Right atrium auricular region (tissue), 2 donors: ENCODE results near the gene SERPINF2. TPM values are rescaled to one million over a fixed set of nuclear protein-coding genes. Genes with fewer than 3 reads are reported as not detected.
"Not testable (repeated sequence)": the region's sequence is repeated elsewhere in the genome, so short reads cannot be mapped to it uniquely, and the experiment has no call there.

Experiments used
- DNase-seq: peaks from one replicate; pipeline ENCODE4 v3.0.0-alpha.2; 2019; ENCODE audit warnings: low spot score
- H3K27ac ChIP-seq, 2 donors: fragments of 200-600 bp; sonication (generic); 1 replicate in 1 of 2; 2 replicates in 1 of 2; pipeline ENCODE4 v1.5.1; 2016 to 2019
- H3K27me3 ChIP-seq, 2 donors: fragments of 200-600 bp; sonication (generic); one replicate each; pipeline versions ENCODE4 v1.5.1 to v1.6.0; 2017 to 2019
- H3K36me3 ChIP-seq: fragments of 200-600 bp; sonication (generic); one replicate; pipeline ENCODE4 v1.5.1; 2016
- H3K4me1 ChIP-seq, 2 donors: fragments of 200-600 bp; sonication (generic); one replicate each; pipeline versions ENCODE4 v1.5.1 to v1.6.0; 2017 to 2019
- H3K4me3 ChIP-seq, 2 donors: fragments of 200-600 bp; sonication (generic); 1 replicate in 1 of 2; 2 replicates in 1 of 2; pipeline ENCODE4 v1.5.1; 2017 to 2019; ENCODE audit warnings: mild to moderate bottlenecking in 1 of 2, moderate library complexity in 1 of 2
- H3K9me3 ChIP-seq, 2 donors: fragments of 200-600 bp; sonication (generic); one replicate each; pipeline ENCODE4 v1.5.1; 2019
- CTCF ChIP-seq, 2 donors: fragments of 200-600 bp; sonication (generic); IDR thresholded peaks; one replicate each; pipeline ENCODE4 v1.5.1; 2019; ENCODE audit warnings: antibody characterized with exemption in 2 of 2
- total RNA-seq, 2 donors: library from RNA; depleted of rRNA; stranded (reverse); fragments of >200 nt; gene quantifications; one replicate each; pipeline ENCODE4 v1.1.0, GENCODE V29; 2016

The SERPINF2 gene
- total RNA-seq, 2 donors from 2014 or later, result 1.0 to 1.5 TPM

GRCh38 chr17:1705004-1705403, 37.7 kb upstream of the SERPINF2 start:
- Histone ChIP-seq H3K4me3 (no peak overlapping the region), H3K36me3 (peaks cover 9% of the 10 kb centered on the region), H3K4me1 (peaks cover 0 to 8% of the 10 kb centered on the region in 2 donors), H3K27me3 (no peaks in the 10 kb centered on the region), H3K9me3 (no peaks in the 10 kb centered on the region), H3K27ac (no peak overlapping the region)
- no peak for TF ChIP-seq CTCF (IDR thresholded peaks at IDR 0.05)
- no peak for DNase-seq

DNA sequence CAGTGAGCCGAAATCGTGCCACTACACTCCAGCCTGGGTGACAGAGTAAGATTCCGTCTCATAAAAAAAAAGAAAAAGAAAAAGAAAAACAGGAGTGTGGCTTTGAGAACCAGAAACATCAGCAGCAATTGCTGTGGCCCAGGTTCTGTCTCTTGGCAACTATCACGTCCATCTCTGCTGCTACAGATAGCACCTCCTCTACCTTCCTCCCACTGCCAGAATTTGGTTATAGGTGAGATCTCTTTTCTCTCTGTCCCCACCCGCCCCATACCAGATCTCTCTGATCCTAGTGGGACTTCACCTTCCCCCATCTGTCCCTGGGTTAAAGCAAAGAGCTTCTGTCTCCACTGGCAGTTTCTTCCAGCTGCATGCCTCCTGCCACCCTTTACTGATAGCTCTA, 35.6 kb upstream of the SERPINF2 start:
- TF ChIP-seq CTCF (IDR thresholded peaks at IDR 0.05), result no peak
- Histone ChIP-seq H3K36me3 (peaks cover 23% of the 10 kb centered on the region), H3K4me3 (no peak overlapping the region), H3K27ac (no peak overlapping the region), H3K27me3 (no peaks in the 10 kb centered on the region), H3K9me3 (no peaks in the 10 kb centered on the region), H3K4me1 (peaks cover 0 to 25% of the 10 kb centered on the region in 2 donors)
- DNase-seq, result no peak

GRCh38 chr17:1708791-1709346, 33.8 kb upstream of the SERPINF2 start:
- not testable (repeated sequence) for H3K9me3 ChIP-seq, H3K27me3 ChIP-seq, H3K4me3 ChIP-seq, H3K27ac ChIP-seq, DNase-seq
- Histone ChIP-seq H3K36me3 (peaks cover 41% of the 10 kb centered on the region), H3K4me1 (peaks cover 0 to 42% of the 10 kb centered on the region in 2 donors)

GRCh38 chr17:1709403-1709951, 33.2 kb upstream of the SERPINF2 start:
- peaks cover 0 to 49% of the 10 kb centered on the region in 2 donors for H3K4me1 ChIP-seq
- H3K27ac ChIP-seq, result peak overlapping the region; percentile 78 to 81
- peak overlapping the region; percentile 61 to 82 for H3K4me3 ChIP-seq
- TF ChIP-seq CTCF (IDR thresholded peaks at IDR 0.05), result no peak
- no peaks in the 10 kb centered on the region for H3K27me3 ChIP-seq
- no peak for DNase-seq
- H3K36me3 ChIP-seq, result peaks cover 47% of the 10 kb centered on the region
- H3K9me3 ChIP-seq, result no peaks in the 10 kb centered on the region

DNA sequence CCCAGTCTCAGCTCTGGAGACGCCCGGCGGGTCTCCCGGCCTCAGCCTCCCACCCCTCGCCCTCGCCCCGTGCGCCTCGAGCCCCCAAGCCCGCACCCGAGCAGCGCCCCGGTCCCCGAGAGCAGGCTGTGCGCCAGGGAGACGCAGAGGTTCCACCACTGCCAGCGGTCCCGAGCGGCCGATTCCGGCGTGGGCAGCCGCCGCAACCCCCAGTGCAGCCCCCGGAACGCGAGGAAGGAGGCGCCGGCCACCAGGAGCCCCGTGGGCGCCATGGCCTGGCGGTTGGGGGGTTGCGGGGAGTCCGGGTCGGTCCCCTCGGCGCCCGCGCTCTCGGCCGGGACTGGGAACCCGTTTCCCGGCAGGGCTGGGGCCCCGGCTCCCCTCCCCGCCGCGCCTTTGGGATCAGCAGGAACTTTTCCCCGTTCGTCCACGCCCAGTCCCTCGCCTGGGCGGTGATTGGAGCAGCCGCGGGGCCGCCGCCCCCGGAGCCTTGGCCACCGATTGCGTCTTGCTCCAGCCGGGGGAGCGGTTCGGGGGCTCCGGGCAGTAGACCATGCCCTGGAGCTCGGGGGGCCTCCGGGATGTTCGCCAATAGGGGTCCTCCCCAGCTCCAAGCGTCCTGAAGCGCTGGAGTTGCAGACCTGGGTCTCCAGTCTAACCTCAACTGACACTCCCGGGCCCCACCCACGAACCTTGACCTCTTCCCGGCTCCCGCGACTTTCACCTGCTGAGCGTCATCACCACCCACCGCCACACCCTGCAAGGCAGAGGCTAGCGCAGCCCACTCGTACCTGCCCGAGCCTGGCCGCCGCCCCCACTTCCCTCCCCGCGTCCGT, 32.5 kb upstream of the SERPINF2 start, which contains the start of gene TLCD2:
TLCD2 (minus strand) TSS at position 407 of the 836 bp plus-strand sequence; CDS start at position 272, 135 bp downstream.
- no peaks in the 10 kb centered on the region for H3K27me3 ChIP-seq
- peak within 1 kb of the TSS; percentile 78 to 81 for H3K27ac ChIP-seq
- peak; percentile 84 for DNase-seq
- H3K36me3 ChIP-seq, result peaks cover 47% of the 10 kb centered on the region
- peak within 1 kb of the TSS; percentile 61 to 82 for H3K4me3 ChIP-seq
- no peaks in the 10 kb centered on the region for H3K9me3 ChIP-seq
- no peak for TF ChIP-seq CTCF (IDR thresholded peaks at IDR 0.05)
- peaks cover 0 to 49% of the 10 kb centered on the region in 2 donors for H3K4me1 ChIP-seq
